GM13976 (cell line): ENCODE measurements around the gene COG5.
"Not testable (repeated sequence)": the region's sequence is repeated elsewhere in the genome, so short reads cannot be mapped to it uniquely, and the experiment has no call there.

ENCODE experiments used
- DNase-seq: peaks from one replicate; pipeline ENCODE4 v3.0.0; 2012; ENCODE audit warnings: low spot score
- in situ Hi-C: fragments of 300-500 bp; cut with MboI; formaldehyde crosslinking; loops from one replicate; pipeline ENCODE4 v1.12.0; 2022; ENCODE audit warnings: low sequenced_read_pairs, mixed read lengths, inconsistent platforms; ENCODE audit not compliant: unreplicated experiment
- TF ChIP-seq, protein P1 (sequence below): IDR thresholded peaks from 2 replicates; pipeline ENCODE4 v1.5.1; 2012; ENCODE audit warnings: borderline replicate concordance, mild to moderate bottlenecking; ENCODE audit not compliant: insufficient read depth; ENCODE audit errors: extremely low read depth, missing control alignments, control extremely low read depth

Gene COG5

DNA sequence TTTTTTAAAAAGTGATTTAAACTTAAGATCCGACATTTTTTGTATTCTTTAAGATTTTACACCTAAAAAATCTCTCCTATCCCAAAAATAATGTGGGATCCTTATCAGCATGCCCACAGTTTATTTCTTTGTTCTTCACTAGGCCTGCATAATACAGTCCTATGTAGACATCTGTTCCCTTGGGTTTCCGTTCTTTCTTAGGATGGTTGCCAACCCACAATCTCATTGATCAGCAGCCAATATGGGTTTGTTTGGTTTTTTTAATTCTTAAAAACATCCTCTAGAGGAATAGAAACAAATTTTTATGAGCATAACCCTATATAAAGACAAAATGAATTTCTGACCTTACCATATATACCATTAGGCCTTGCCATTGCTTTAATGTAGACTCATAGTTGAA lies 403.3 kb downstream of the COG5 start:
- in situ Hi-C loops: no loop called here
- DNase-seq: no peak
- TF ChIP-seq, protein P1, sequence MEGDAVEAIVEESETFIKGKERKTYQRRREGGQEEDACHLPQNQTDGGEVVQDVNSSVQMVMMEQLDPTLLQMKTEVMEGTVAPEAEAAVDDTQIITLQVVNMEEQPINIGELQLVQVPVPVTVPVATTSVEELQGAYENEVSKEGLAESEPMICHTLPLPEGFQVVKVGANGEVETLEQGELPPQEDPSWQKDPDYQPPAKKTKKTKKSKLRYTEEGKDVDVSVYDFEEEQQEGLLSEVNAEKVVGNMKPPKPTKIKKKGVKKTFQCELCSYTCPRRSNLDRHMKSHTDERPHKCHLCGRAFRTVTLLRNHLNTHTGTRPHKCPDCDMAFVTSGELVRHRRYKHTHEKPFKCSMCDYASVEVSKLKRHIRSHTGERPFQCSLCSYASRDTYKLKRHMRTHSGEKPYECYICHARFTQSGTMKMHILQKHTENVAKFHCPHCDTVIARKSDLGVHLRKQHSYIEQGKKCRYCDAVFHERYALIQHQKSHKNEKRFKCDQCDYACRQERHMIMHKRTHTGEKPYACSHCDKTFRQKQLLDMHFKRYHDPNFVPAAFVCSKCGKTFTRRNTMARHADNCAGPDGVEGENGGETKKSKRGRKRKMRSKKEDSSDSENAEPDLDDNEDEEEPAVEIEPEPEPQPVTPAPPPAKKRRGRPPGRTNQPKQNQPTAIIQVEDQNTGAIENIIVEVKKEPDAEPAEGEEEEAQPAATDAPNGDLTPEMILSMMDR: no peak

DNA sequence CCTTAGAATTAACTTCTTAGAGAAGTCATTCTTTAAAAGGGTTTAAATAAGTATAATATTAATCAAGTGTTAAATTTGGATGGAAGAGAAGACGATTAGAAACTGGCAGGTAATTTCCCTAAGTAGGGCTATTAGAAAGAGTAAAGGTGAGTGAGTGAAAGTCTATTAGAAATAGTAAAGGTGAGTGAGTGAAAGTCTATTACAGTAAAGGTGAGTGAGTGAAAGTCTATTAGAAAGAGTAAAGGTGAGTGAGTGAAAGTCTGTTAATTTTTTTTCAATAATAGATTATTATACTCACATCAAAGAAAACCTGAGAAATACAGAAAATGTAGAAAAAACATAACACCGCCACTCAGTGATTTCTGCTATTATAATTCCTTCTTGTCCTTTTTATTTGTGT lies 405.7 kb downstream of the COG5 start:
- in situ Hi-C loops: no loop called here
- TF ChIP-seq, protein P1: no peak
- no peak for DNase-seq

DNA sequence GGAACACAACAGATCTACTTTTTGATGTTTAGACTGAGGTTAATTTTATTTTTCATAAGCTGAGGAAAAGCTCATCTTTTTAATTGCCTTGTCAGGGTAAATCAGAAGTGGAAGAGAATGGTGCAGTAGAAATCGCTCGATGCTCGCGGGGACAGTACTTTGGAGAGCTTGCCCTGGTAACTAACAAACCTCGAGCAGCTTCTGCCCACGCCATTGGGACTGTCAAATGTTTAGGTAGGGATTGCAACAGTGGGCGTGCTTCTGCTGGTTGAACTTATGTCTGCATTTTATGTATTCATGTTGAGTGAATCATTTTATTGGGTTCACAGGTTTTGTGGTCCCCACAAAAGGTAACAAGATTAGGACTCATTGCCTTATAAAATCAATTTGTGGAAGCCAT lies 406.6 kb downstream of the COG5 start:
- DNase-seq: no peak
- in situ Hi-C loops: no loop called here
- TF ChIP-seq, protein P1: no peak

DNA sequence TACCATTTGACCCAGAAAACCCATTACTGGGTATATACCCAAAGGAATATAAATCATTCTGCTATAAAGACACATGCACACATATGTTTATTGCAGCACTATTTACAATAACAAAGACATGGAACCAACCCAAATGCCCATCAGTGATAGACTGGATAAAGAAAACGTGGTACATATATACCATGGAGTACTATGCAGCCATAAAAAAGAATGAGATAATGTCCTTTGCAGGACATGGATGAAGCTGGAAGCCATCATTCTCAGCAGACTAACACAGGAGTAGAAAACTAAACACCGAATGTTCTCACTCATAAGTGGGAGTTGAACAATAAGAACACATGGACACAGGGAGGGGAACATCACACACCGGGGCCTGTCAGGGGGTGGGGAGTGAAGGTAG lies 408.0 kb downstream of the COG5 start:
- in situ Hi-C loops, DNase-seq: not testable (repeated sequence)

DNA sequence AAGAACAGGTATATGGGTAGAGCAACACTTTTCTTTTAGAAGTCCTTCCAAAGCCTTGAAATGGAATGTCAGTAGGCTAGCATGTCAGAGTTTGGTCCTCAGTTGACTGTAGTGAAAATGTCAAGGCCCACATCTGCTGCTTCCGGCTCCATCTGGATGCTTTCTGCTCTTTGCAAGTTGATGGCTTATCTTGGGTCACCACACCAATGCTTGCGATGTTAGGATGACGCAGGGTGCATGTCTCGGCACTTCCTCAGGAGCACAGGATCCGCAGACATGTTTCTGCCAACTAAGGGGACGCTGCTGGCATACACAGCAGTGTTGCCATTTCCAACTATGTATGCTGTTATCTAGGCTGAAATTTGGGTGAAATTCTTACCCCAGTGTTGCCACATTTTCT lies 408.9 kb downstream of the COG5 start:
- TF ChIP-seq, protein P1: no peak
- no peak for DNase-seq
- in situ Hi-C loops: no loop called here

DNA sequence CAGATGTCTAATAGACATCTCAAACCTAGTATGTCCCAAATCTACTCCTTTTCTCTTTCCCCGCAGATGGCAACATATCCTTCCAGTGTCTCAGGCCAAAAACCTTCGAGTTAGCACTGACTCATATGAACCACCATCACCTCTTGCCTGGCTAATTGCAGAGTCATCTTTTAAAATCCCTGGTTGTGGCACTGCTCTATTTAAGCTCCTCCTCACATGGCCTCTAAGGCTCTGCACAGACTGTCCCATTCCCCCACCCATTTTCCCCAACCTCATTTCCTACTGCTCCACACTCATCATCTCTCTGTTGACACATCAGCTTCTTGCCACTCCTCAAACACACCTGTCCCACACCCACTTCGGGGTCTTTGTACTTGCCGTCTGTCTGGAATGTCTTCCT lies 411.7 kb downstream of the COG5 start:
- no peak for DNase-seq
- in situ Hi-C loops: no loop called here

More for the DNA sequence above, 411.7 kb downstream of the COG5 start:
- TF ChIP-seq, protein P1: no peak
